Midbrain (tissue), 1 donor: ENCODE measurements around the gene CBLN3.

ENCODE experiments used
- DNase-seq: peaks from one replicate; lab custom pipeline; 2025; lab: John Stamatoyannopoulos, UW

CBLN3 gene

GRCh38 chr14:24381363-24382063 is 48.0 kb downstream of the CBLN3 start:
- DNase-seq, result no peak

DNA sequence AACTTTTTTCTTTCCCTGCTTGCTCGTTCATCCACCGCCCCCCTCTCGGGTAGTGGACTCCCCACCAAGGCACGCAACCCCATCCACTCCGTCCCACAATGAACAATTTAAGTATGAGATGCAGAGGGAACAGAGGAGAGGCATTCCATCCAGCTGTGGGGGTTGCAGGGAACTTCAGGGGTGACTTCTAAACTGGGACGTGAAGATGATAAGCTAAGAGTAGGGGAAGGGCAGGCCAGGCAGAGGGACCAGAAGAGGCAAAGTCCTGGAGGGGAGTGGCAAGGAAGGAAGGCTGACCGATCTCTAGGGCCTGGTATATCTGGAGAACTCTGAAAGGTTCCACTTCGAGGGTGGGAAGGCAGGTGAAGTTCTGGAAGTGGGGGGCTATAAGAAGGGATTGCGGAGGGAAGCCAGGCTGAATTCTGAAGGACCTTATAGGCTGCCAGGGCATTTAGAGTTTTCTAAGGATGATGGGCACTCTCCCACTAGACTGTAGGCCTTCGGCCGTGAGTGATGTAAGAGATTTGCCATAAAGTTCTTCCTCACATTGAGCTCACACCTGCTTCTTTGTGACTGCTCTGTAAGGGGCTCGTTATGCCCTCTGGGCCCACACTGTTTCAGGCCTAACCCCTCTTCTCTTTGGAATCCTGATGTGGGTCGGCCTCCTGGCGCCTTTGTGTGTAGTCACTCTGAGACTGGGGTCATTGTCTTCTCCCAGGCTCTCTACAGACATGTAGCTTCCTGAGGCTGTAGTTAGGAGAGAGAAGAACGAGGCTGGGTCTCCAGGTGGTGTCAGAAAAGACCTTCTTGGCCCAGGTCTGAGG is 49.3 kb downstream of the CBLN3 start:
- DNase-seq, result no peak

- no peak for DNase-seq
Measured at GRCh38 chr14:24378981-24379906, 50.2 kb downstream of the CBLN3 start.

DNA sequence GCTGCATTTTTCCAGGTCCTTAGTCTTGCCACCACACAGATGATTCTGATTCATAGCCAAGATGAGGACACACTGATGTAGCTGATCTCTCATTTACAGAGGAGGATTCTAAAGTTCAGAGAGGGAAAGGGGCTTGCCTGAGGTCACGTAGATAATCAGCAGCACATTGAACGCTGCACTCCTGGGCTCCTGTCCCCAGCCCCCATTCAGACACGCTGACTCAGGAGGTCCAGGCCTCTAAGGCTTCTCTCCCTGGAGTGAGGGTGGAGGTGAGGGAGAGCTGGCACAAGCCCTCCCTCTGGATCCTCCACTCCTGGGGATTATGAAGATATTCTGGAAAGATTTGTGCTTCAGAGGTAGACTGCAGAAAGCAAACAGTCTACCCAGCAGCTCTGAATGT is 51.1 kb downstream of the CBLN3 start:
- DNase-seq, result no peak

DNA sequence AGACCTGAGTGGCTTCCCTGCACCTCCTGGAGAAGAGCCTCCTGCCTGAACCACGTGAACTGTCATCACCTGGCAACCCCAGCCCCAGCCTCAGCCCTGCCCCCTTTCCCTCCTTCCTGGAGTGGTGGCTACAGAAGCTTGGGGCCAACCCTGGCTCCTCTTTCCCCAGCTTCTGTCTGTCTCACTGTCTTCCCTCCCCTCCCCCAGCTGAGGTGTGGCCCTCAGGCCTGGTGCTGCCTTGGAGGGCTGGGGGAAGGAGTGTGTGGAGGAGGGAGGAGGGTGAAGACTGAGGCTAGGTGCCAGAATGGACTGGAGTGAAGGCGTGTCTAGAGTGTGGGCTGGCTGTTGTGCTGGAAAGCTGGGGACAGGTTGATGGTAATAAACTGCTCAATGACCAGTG is 51.8 kb downstream of the CBLN3 start:
- DNase-seq, result no peak

DNA sequence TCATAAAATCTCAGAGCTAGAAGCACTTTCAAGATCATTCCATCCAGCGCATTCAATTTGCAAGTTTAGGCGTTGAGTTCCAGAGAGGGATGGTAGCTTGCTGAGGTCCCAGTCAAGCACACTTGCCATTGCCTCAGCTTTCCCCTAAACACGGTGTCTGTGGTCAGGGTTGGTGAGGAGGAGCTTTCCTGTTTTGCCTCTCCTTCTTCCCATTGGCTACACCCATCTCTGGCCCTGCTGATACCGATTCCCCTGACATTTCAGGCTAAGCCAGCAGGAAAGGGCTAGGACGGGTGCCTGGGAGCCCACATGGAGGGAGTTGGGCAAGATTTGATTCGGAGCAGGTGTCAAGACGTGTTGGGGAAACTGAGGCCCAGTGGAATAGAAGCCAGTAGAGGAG is 52.3 kb downstream of the CBLN3 start:
- DNase-seq, result no peak
